NCI-H1048 (cell line): ENCODE measurements around the gene PHACTR2.
"Not testable (repeated sequence)": the region's sequence is repeated elsewhere in the genome, so short reads cannot be mapped to it uniquely, and the experiment has no call there.

Experiments
- DNase-seq: peaks from one replicate; lab custom pipeline; 2025; lab: John Stamatoyannopoulos, UW

The PHACTR2 gene

GRCh38 chr6:143766185-143766553, 88.4 kb downstream of the PHACTR2 start:
- no peak for DNase-seq

- DNase-seq, result no peak
These were observed 89.7 kb downstream of the PHACTR2 start for GRCh38 chr6:143767433-143767832.

DNA sequence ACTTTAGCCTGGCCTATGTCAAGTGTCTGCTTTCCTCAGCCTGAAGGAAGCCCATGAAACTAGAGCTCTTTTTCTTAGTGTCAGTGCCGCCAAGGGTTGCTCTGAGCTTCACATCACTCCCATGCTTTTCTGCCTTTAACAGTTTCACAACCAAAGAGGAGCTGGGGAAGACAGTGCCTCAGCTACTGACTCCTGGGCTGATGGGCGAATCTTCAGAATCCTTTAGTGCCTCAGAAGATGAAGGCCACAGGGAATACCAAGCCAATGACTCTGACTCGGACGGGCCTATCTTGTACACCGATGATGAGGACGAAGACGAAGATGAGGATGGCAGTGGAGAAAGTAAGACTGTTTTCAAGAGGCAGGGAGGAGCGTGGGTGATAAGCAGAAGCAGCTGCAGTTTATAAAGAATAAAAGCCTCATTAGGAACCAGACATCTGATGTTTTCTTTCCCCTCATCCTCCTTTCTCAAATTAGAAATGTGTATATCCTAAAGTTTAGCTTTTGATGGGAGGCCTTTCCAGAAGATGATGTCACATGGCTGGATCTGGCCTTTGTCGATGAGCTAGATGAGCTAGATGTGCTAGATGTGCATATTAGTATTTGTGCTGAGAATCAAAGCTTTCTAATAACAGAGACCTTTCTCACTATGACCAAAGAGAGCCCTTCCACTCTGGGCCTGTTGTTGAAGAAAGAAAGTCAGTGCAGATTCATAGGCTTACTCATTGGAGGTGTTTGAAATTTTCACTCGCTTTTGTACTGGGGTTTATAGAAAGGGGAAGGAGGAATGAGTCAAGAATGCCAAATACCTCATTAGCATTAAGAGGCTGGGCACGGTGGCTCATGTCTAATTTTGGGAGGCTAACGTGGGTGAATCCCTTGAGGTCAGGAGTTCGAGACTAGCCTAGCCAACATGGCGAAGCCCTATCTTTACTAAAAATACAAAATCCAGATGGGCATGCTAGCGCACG, 94.6 kb downstream of the PHACTR2 start:
- no peak for DNase-seq

GRCh38 chr6:143773506-143774150, 95.9 kb downstream of the PHACTR2 start:
- no peak for DNase-seq

DNA sequence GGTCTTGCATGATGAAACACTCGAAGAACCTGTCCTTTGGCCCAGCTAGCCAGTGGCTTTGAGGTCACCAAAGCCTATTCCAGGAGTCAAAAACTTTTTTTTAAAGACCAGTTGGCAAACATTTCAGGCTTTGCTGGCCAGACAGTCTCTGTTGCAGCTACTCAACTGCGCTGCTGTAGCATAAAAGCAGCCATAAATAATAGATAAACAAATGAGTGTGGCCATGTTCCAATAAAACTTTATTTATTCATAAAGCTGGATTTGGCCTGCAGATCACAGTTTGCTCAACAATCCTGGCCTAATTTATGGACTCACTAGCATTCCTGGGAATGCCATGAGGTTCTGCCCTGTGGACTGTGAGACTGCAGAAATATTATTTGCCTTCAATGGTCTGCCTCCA, 96.6 kb downstream of the PHACTR2 start:
- DNase-seq, result no peak

DNA sequence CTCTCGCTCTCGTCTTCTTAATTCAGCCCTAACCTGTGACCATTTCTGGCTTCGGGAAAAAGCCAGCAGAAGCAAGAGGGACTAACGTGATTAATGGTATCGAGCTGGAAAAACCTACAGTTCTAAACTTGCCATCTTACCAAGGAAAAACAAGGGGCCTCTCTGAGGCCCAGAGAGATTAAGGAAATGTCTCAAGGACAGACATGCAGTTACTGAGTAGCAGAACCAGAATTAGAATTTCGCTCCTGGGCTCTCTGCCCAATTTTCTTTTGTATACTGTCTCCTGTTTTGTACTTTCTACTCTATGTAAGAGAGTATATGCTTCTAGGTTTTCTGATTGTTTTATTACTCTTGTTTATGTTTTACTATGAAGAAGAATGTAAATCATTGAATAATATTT, 97.6 kb downstream of the PHACTR2 start:
- DNase-seq, result no peak

GRCh38 chr6:143778926-143779325, 101.2 kb downstream of the PHACTR2 start:
- DNase-seq, result no peak

DNA sequence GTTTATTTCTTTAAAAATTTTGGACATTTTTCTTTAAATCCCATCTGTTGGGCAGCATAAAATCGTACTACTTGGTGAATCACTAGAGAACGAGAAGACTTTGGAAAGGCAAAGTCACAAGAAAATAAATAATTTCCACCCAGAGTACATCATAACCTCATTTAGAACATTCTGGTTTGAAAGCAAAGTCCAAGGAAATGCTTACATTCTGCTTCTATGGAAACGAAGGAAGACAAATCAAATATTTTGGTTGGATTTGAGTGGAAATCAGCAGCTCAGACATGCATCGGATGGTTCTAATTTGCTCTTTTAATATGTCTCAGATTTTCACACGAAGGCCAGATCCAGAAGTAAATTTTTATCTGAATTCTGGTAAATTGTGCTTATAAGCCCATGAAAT, 104.7 kb downstream of the PHACTR2 start:
- DNase-seq, result no peak

- no peak for DNase-seq
These were observed 105.3 kb downstream of the PHACTR2 start for GRCh38 chr6:143783077-143783476.

DNA sequence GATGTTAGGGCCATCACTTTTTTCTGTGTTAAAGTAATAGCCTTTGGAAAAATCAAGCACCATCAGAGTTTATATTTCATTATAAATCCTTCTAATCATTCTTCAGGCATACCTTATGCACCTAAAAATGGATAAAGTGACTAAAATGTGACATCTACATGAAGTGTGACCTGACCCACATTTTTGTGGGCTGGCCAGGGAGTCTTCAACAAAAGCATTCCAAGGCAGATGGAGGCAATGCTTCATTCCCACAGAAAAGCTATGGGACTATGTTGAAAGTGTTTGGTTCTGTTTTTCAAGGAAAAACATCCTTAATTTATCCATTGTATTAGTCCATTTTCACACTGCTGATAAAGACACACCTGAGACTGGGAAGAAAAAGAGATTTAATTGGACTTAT, 106.6 kb downstream of the PHACTR2 start:
- DNase-seq, result no peak

DNA sequence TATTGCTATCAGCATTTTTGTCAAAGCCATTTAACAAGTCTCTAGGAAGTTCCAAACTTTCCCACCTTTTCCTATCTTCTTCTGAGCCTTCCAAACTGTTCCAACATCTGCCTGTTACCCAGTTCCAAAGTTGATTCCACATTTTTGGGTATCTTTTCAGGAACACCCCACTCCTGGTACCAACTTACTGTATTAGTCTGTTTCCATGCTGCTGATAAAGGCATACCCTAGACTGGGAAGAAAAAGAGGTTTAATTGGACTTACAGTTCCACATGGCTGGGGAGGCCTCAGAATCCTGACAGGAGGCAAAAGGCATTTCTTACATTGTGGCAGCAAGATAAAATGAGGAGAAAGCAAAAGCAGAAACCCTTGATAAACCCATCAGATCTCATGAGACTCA, 108.6 kb downstream of the PHACTR2 start:
- not testable (repeated sequence) for DNase-seq

GRCh38 chr6:143792402-143793279, 114.9 kb downstream of the PHACTR2 start:
- DNase-seq, result no peak

GRCh38 chr6:143793280-143793619, 115.5 kb downstream of the PHACTR2 start:
- DNase-seq, result no peak

- not testable (repeated sequence) for DNase-seq
These were observed 118.8 kb downstream of the PHACTR2 start for GRCh38 chr6:143796551-143796950.

- not testable (repeated sequence) for DNase-seq
These were observed 120.7 kb downstream of the PHACTR2 start for GRCh38 chr6:143798487-143798886.

DNA sequence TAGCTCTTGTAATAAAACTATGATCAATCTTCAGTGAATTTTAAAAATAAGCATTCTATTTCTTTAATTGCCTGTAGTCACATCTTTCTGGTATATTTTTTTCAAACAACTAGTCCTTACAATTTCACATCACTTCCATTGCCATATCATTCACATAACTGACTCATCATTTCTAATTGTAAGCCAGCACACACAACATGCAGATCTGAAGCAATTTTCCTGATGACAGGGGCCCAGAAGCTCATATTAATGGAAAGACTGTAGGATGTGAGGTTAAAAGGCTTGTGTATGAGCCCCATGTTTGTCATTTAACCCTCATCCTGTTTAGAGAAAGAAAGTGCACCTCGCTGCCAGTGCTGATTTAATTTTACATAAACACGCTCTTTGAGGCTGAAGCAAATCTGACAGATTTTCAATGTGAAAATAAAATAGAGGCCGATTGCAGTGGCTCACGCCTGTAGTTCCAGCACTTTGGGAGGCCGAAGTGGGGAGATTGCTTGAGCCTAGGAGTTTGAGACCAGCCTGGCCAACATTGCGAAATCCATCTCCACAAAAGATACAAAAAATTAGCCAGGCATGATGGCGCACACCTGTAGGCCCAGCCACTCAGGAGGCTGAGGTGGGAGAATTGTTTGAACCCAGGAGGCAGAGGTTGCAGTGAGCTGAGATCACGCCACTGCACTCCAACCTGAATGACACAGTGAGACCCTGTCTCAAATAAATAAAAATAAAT, 125.2 kb downstream of the PHACTR2 start:
- no peak for DNase-seq

GRCh38 chr6:143803769-143804568, 126.2 kb downstream of the PHACTR2 start:
- DNase-seq, result no peak

DNA sequence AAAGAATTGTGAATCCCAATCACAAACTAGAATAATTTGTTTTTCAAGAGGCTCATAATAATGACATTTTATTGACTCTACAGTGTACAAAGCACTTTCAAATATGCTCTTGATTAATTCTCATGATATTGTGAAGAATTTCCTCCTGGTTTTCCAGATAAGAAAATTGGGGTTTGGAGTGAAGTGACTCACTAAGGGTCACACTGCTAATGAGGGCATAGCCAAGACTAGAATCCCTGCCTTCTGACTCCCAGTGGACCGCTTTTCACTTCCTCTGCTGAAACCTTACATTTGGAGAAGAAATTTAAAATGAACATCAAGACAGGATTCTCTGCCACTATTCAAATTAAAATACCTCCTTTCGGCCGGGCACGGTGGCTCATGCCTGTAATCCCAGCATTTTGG, 127.1 kb downstream of the PHACTR2 start:
- DNase-seq, result no peak

- DNase-seq, result no peak
These were observed 128.7 kb downstream of the PHACTR2 start for GRCh38 chr6:143806282-143807102.
